Fibroblast of skin of left biceps (primary cell): Measurements from ENCODE around the gene BEAN1.

Source experiments
- DNase-seq, 2 experiments: peaks; one replicate each; pipeline ENCODE4 v3.0.0-alpha.2; 2013; ENCODE audit warnings: low read depth in 2 of 2

Gene BEAN1

DNA sequence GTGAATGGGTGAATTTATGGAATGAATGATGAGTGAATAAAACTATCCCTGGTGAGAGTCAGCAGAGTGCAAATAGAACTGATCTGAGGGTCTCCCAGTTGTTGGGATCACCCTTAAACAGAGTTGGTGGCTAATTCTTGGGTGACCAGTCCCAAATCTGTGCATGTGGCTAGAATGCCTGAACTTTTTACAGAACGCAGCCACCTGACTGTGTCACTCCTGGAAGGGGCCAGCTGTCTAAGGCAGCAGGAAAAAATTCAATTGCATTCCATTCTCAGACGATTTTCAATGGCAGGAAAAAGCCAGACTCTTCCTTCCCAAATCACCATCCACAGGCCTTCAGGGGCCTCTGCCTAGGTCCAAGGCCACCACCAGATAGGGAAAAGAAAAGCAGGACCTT is 43.5 kb downstream of the BEAN1 start:
- DNase-seq = no peak

DNA sequence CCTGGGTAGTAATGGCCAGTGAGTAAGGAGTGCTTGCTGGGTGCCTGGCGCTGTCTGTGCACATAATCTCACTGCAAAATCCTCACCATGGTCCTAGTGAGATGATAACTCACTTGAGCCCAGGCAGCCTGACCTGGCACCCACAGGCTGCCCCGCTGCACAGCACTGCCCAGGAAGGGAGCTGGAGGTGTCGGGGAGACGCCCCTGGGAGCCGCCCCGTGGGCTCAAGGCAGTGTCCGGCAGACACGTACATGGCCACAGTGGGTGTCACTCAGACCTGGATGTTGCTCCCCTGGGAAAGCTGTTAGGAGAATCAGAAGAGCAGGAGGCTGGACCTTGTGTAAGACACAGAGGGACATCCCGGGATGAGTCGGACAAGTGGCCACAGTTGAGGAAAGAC is 44.2 kb downstream of the BEAN1 start:
- no peak for DNase-seq

DNA sequence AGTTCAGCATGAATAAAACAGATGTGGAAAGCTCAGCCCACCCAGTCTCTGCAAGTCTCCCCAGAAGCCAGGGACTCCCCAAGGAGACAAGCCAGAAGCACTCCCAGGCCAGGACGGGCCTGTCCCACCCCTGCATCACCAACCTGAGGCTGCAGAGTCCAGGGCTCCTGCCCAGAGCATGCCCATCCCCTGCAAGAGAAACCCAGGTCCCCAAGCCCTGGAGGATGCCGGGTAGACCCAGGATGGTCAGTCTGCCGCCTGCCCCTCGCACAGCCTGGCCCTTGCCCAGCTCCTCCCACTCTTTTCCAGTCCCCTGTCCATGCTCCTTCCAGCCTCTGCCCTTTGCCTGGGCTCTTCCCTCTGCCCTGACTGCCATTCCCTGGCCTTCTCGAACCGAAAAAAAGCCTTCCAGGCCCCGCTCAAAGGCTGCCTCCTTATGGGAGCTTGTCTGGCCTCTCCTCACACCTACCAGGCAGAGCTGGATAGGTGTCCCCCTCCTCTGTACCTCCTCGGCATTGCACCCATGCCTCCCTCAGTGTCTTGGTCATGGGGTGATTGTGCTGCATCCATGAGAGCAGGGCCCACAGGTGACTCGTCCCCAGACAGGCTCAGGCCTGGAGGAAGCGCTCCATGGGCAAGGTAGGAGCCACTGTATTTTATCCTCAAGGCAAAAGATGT is 44.8 kb downstream of the BEAN1 start:
- DNase-seq = no peak

DNA sequence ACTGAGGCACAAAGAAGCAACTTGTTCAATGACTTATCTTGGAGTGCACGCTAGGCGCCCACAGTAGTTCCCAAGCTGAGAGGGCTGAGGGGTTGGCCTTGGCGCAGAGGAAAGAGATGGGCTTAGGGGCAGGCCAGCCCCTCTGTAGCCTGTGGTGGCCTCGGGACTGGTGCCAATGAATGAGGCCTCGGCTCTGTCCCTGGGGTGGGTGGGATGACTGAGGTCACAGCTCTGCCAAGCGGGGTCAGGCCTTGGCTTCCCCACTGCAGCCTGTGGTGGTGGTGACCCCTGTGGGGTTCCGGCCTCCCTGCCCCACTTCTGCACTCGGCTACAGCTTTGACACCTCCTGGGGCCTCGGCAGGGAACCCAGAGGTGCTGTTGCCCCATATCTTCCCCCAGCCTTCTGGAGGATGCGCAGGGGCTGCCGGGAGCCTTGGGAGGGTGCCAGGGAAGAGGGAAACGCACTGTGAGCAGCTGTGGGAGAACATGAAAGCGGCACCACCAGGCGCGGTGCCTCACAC is 46.0 kb downstream of the BEAN1 start:
- DNase-seq = no peak

DNA sequence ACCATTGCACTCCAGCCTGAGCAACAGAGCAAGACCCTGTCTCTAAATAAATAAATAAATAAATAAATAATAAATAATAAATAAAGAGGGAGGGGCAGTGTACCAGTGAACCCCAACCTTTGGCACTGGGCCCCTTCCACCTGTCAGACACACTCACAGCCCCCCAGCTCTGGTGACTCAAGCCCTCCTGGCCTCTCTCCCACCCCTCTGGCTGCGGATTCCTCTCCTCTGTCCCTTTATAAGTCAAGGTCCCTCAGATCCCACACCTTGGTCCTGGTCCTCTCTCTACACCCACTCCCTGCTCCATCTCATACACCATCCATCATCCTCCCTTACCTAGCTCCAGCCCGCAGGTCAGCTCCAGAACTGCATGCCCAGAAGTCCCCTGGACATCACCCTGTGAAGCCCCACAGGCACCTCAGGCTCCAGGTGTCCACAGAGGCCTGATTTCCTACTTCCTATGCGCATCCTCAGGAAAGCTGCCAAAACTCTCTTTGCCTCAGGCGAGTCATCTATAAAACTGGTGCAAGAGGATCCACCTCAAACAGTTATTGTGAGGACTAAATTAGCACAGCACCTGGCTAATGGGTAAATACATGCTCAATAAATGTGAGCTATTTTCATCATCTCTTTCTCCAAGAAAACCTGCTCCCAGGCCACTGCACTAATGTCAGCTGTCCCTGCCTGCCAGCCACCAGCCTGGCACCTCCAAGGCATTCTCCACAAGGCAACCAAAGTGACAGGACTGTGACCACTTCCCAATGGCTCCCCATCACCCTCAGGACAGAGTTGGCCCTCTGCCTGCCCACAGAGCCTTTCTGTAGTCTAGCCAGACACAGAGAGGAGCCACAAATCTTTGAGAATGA is 46.8 kb downstream of the BEAN1 start:
- no peak for DNase-seq

DNA sequence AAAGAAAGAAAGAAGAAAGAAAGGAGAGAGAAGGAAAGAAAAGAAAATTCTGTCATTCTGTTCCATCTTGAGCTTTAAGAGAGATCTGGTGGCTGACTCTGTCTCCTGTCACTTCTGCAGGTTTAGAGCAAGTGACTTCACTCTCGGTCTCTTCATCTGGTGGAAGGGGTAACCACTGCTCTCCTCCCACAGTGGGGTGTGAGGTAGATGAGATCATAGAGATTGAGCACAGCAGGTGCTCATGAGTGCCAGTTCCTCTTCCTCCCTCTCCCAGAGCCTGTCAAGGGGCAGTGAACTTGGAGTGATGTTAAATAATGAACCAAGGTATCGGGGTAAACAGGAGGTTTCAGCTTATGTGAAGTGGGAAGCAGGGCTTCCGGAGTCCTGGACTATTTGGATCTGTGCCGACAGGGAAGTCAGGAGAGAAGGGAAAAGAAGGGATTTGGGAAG is 47.7 kb downstream of the BEAN1 start:
- DNase-seq = no peak

DNA sequence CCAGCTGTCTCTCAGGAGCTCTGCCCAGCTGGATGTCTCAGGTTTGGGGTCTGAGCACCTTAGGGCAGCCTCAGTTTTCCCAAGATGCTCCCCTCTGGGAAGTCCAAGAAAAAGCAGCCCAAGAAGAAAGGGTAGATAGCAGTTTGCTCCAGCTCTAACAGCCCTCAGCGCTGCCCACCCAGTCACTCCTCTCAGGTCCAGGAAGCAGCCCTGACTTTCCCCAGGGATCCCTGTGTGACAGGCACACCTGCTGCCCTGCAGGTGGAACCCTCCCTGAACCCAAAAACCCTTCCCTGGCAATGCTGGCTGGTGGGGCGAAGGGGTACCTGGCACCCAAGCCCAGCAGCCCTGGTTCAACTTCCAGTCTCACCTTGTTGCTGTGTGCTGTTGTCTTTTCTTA is 48.1 kb downstream of the BEAN1 start:
- no peak for DNase-seq

DNA sequence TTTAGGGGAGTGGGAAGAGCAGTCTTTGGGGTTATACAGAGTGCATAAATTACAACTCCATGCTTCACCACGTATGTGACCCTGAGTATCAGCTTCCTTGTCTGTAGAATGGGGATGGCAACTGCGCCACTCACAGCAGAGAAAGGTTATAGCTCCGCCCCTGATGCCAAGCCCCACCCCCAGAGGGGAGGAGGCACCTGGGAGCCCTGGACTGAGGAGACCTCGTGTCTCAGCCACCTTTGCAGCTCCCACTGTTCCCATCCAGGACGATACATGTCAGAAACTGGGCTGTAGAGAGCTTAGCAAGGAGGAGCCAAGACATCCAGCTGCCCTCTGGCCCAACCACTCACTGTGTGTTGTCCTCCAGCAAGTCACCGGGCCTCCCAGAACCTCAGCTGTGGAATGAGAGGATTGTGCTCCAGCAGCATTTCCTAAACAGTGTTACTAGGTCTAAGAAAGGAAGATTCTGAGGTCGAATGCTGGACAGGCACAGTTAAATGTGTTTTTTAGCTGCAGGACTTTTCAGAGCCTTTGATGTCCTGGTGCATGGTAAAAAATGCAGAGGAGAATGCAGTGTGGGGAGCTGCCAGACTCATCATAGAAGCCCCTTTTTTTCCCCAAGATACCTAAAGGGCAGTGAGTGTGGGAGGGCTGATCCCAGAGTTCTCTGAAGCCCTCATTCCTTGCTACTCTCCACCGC is 49.4 kb downstream of the BEAN1 start:
- DNase-seq = no peak

DNA sequence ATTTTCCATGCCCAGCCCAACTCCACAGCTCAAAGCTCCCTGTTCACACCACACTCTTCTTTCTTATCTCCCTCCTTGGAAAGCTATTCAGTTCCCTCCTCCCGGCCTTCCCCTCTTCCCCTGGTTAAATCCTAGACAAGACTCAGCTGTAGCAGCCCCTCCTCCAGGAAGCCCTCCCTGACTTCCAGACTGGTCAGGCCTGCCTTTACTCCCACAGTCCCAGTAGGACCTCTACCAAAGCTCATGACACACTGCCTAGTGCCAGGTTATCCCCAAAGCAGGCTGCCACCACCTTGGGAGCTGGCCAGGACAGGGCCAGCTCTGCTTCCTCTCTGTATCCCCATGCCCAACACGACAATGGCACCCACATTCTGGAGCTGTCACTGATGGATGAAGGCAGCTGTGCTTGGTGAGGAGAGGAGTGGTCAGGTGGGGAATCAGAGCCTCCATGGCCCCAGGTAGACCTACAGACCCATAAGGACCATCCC is 50.0 kb downstream of the BEAN1 start:
- DNase-seq = no peak

DNA sequence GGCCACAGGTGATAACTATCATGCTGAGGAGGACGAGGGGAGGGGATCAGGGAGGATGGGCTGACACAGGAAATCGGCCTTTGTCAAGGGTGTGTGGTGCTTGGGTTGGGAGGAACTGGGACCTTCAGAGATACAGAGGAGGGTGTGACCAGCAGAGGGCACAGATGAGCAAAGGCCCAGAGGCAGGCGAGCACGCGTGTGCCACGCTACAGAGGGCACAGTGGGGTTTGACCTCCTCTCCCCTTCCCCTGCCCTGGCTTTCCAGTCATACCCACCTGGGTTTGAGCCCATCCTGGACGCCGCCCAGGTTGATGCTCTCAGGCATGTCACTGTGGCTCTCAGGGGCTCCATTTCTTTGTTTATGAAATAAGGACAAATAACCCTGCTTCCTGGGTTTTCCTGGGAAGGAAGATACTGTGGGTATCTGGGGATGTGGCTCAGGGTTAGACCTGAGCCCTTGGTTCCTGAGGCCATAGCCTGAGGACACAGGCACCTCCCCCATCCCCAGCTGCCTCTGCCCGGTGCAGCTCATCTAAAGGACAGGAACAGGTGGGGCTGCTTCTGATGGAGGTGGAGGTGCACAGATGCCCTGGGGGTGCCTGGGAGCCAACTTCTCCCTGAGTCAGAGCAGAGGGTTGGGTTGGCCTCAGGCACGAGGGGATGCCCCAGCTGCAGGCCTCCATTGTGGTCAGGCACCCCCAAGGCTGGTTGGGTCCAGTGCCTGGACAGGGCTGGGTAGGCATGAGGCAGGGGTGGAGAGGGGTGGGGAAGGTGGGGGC is 51.8 kb downstream of the BEAN1 start:
- DNase-seq = no peak

DNA sequence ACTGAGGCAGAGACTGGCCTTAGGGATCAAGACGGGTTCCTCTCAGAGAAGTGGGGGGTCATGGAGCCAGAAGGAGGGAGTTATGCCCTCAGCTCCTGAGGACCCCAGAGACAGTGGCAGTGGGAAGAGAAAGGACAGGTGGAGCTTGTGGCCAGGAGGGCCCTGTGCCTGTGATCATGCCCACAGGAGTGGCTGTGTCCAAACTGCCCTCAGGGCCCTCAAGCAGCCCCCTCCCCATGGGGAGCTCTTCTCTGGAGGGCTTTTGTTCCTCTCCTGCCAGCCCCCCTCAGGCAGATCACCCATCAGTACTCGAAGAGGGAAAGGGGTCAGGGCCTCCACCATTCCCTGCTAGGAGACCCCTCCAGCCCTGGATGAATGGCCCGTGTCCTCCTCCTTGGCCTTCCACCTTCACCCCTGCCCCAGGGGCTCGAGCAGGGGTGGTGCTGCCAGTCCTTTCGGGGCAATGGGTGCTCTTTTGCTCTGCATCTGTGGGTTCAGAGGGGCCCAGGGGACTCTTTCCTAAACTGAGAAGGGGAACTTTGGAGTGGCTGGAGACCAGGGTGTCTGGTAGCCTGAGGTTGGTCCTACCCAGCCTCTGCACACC is 52.7 kb downstream of the BEAN1 start:
- DNase-seq = no peak

DNA sequence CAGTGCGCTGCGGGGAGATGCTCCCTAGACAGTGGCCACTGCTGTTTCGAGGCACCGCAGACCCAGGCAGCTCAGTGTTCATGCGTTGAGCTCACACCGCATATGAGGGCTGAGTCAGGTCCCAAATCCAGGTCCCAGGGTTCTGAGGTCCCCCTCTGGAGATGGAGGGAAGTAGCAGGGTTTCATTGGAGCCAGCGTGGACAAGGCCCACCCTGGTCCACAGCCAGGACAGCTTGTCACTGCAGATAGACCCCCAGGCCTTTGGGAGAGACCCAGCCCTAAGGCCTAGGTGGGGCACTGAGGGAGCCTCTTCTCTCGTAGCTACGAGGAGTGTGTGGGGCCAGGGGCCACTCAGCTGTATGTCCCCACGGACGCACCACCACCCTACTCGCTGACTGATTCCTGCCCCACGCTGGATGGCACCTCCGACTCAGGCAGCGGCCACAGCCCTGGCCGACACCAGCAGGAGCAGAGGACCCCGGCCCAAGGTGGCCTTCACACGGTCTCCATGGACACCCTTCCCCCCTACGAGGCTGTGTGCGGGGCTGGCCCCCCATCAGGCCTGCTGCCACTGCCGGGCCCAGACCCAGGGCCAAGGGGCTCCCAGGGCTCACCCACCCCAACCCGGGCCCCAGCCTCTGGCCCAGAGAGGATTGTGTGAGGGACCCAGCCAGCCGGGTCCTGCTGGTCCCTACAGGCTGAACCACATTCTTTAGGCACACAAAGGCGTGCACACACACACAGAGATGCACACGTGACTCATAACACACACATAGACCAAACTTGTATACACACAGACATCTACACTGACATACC is 53.4 kb downstream of the BEAN1 start:
- no peak for DNase-seq

DNA sequence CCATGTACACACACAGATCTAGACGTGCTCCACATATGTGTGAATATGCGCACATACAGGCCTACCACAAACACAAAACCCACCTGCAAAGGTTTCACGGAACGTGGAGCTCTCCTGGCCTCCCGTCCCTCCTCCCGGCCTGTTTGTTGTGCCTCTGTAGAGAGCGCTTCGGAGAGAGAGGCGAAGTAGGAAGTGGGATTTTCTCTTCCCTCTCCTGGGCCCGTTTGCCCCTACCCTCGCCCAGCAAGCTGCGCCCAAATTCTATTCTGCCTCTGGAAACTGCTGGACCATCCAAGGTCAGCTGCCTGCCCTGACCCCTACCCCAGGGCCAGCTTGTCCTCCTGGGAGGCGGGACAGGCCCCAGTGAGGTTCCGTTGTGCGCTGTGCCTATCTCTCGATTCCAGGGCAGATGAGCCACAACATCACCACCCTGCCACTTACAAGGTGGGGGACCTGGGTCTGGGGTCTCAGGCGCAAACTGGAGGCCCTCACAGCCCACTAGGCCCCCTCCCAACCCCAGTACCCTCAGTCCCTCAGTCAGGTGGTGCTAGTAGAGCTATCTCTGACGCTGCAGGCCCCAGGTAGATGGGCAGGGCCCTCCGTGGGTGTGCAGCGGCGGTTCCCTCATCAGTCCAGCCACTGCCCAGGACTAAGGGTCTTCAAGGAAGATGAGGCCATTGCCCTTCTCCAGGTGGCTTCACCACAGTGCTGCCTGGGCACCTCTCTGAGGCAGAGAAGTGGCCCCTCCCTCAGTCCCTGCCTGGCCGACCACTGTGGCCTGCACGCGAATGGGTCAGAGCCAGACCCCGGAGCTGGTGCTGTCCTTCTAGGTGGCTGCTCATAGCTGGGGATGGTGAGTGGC is 54.2 kb downstream of the BEAN1 start:
- no peak for DNase-seq

DNA sequence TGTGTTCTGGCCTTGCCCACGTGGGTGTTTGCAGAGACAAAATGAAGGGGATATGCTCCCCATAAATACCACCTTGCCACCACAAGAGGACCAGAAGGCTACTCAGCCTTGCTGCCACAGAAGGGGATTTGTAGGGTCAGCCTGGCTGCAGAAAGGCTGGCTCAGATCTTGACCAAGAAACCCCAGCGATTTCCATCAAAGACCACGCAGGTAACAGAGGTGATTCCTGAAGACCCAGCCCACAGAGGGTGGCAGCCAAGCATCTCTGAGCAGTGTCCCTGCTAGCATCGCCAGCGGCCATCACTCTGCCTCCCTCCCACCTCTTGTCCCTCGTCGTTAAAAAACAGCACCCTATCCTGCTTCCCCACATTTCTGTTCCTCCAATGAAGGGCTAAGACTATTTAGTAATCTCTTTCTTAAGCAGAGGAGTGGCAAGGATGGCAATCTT is 54.9 kb downstream of the BEAN1 start:
- no peak for DNase-seq

DNA sequence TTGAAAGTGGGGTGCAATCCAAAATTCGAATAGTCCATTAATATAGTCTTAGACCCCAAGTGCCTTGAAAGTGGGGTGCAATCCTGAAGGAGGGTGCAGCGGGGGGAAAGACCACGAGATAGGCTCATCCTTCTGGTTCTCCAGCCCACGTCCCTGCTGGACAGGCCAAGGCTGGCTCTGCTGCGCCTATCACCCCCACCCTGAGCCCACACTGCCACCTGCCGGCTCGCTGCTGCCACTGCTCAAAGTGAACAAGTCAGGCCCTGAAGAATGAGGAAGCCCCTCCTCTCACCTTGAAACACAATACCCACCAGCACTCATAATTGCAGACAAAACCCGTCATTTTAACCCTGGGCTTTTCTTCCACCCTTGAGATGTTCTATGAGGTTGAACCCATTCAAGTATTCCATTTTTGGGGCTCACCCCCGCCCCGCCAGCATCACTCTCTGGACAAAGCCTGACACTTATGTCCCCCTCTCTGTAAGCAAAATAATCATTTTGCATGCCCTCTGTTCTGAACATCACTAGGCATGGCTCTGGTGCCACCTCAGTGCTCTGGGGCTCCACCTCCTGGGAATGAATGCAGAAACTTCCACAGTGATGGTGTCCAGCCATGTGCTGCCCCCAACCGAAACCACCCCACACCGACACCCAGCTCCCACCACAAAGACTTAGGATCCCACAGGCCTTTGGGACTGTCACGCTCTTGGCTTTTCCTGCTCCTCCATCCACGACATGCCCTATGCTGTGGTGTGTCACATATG is 56.8 kb downstream of the BEAN1 start:
- DNase-seq = no peak

DNA sequence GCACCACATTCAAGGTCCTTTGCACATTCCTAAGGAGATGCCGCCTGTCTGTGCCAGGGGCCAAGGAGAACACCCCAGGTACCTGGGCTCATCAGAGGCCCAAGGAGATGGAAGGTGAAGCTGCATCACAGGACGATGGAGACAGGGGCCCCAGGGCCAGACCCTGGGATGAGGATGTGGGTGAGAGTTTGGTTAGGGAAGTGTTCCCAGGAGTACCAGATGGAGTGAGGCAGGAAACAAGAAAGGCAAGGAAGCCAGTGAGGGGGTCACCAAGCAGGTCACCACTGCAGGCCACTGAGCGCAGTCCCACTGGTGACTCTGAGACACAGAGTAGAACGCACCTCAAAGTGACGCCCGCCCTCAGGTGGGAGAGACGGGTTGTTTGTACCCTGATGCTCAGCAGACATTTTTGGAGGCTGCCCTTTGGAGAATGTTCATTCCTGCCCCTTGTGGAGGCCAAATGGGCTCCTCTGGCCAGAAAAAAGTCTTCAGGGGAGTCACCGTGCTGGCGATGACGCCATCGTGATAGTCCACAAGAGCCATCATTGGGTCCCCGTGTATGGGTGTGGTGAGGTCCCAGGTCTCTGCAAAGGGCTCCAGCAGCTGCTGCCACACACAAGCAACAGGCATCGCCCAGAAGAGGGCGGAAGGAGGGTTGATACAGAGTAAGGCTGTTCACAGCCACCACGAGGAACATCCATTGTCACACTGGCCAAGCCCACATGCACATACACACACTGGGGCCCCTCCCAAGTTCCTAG is 57.5 kb downstream of the BEAN1 start:
- no peak for DNase-seq

DNA sequence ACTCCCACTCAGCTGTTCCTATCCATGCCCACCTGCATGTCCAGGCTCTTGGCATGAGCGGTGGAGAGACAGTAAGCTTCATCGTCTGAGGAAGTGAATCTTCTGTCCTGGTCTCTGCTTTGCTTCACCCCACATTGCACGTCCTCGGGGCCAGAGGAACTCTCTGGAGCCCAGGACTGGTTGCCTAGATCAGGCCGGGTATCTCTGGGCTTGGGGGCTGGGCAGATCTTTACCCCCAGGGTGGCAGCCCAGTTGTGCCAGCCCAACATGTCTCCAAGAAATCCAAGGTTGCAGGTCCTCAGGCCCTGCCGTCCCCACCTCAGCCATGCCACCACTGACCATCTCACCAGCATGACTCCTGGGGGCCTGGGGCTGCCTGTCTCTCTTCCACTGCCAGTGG is 58.3 kb downstream of the BEAN1 start:
- no peak for DNase-seq
